SW 1271 (cell line): ENCODE measurements around the gene ARFGAP2.

Experiments used
- DNase-seq, 2 experiments: peaks; one replicate each; lab custom pipeline; 2025; lab: John Stamatoyannopoulos, UW

Gene ARFGAP2

GRCh38 chr11:47171061-47171838 lies 5.4 kb downstream of the ARFGAP2 start:
- no peak for DNase-seq

GRCh38 chr11:47166368-47166767 lies 10.3 kb downstream of the ARFGAP2 start:
- no peak for DNase-seq

- DNase-seq, result no peak
Observed at GRCh38 chr11:47165253-47165840, 11.3 kb downstream of the ARFGAP2 start.

GRCh38 chr11:47164321-47164720 lies 12.4 kb downstream of the ARFGAP2 start:
- no peak for DNase-seq

- no peak for DNase-seq
Observed at GRCh38 chr11:47163898-47164297, 12.8 kb downstream of the ARFGAP2 start.

GRCh38 chr11:47163193-47163592 lies 13.5 kb downstream of the ARFGAP2 start:
- no peak for DNase-seq

GRCh38 chr11:47162426-47162825 lies 14.3 kb downstream of the ARFGAP2 start:
- DNase-seq, result no peak

- no peak for DNase-seq
Observed at GRCh38 chr11:47161890-47162289, 14.8 kb downstream of the ARFGAP2 start.

GRCh38 chr11:47161134-47161854 lies 15.4 kb downstream of the ARFGAP2 start:
- DNase-seq, result peak in 1 of 2 experiments; percentile 37

GRCh38 chr11:47160753-47161133 lies 15.9 kb downstream of the ARFGAP2 start:
- no peak for DNase-seq

GRCh38 chr11:47158242-47158641 lies 18.4 kb downstream of the ARFGAP2 start:
- DNase-seq, result no peak

GRCh38 chr11:47157805-47158204 lies 18.9 kb downstream of the ARFGAP2 start:
- no peak for DNase-seq

- no peak for DNase-seq
Observed at GRCh38 chr11:47156951-47157350, 19.7 kb downstream of the ARFGAP2 start.

- no peak for DNase-seq
Observed at GRCh38 chr11:47156333-47156732, 20.3 kb downstream of the ARFGAP2 start.

GRCh38 chr11:47155879-47156278 lies 20.8 kb downstream of the ARFGAP2 start:
- no peak for DNase-seq

GRCh38 chr11:47154616-47155570 lies 21.8 kb downstream of the ARFGAP2 start:
- DNase-seq, result no peak

GRCh38 chr11:47152953-47153950 lies 23.4 kb downstream of the ARFGAP2 start:
- DNase-seq, result peak in 1 of 2 experiments; percentile 71

GRCh38 chr11:47152126-47152952 lies 24.3 kb downstream of the ARFGAP2 start:
- no peak for DNase-seq

- DNase-seq, result no peak
Observed at GRCh38 chr11:47149782-47150181, 26.9 kb downstream of the ARFGAP2 start.
